H9 (cell line): ENCODE measurements around the gene CACNA2D4. TPM values are rescaled to one million over a fixed set of nuclear protein-coding genes. Genes with fewer than 3 reads are reported as not detected.

Source experiments
- DNase-seq: peaks from one replicate; pipeline ENCODE4 v3.0.0-alpha.2; 2017
- H2AFZ ChIP-seq: one replicate; pipeline ENCODE4 v1.6.1; 2013; ENCODE audit warnings: mild to moderate bottlenecking, low read length, control low read depth, moderate library complexity
- H2AK5ac ChIP-seq: 2 replicates; pipeline ENCODE4 v1.6.1; 2013; ENCODE audit warnings: low read length, control low read depth, mixed read lengths; ENCODE audit not compliant: insufficient read length
- H2BK120ac ChIP-seq: one replicate; pipeline ENCODE4 v1.6.1; 2013; ENCODE audit warnings: low read depth, mild to moderate bottlenecking, low read length, control low read depth, inconsistent platforms; ENCODE audit not compliant: poor library complexity, severe bottlenecking
- H2BK12ac ChIP-seq: 2 replicates; pipeline ENCODE4 v1.6.1; 2013; ENCODE audit warnings: low read length, control low read depth, mixed read lengths, low read depth; ENCODE audit not compliant: insufficient read length
- H2BK15ac ChIP-seq: 2 replicates; pipeline ENCODE4 v1.6.1; 2013; ENCODE audit warnings: low read depth, low read length, control low read depth
- H2BK20ac ChIP-seq: one replicate; pipeline ENCODE4 v1.6.1; 2013; ENCODE audit warnings: low read depth, mild to moderate bottlenecking, low read length, control low read depth, inconsistent platforms; ENCODE audit not compliant: poor library complexity, severe bottlenecking
- H2BK5ac ChIP-seq: 2 replicates; pipeline ENCODE4 v1.6.1; 2013; ENCODE audit warnings: low read length, control low read depth, mixed read lengths; ENCODE audit not compliant: insufficient read length
- H3K14ac ChIP-seq: 2 replicates; pipeline ENCODE4 v1.6.1; 2013; ENCODE audit warnings: low read length, control low read depth; ENCODE audit not compliant: insufficient read depth
- H3K18ac ChIP-seq: 2 replicates; pipeline ENCODE4 v1.6.1; 2013; ENCODE audit warnings: low read depth, mild to moderate bottlenecking, mixed read lengths, low read length, control low read depth; ENCODE audit not compliant: insufficient read length
- H3K23ac ChIP-seq: 2 replicates; pipeline ENCODE4 v1.6.1; 2013; ENCODE audit warnings: low read length, control low read depth, mixed read lengths, low read depth; ENCODE audit not compliant: insufficient read length
- H3K23me2 ChIP-seq: 2 replicates; pipeline ENCODE4 v1.6.1; 2013; ENCODE audit warnings: low read depth, mild to moderate bottlenecking, mixed read lengths, low read length, control low read depth; ENCODE audit not compliant: insufficient read length, poor library complexity, severe bottlenecking
- H3K27ac ChIP-seq: 2 replicates; pipeline ENCODE4 v1.5.1; 2013; ENCODE audit warnings: low read length, control low read depth, mixed read lengths, low read depth; ENCODE audit not compliant: insufficient read length
- H3K27me3 ChIP-seq: 2 replicates; pipeline ENCODE4 v1.6.1; 2013; ENCODE audit warnings: low read length, control low read depth, inconsistent platforms; ENCODE audit not compliant: insufficient read depth
- H3K4ac ChIP-seq: 2 replicates; pipeline ENCODE4 v1.6.1; 2013; ENCODE audit warnings: low read depth, mild to moderate bottlenecking, control low read depth, inconsistent platforms, low read length, moderate library complexity
- H3K4me1 ChIP-seq: 2 replicates; pipeline ENCODE4 v1.6.1; 2013; ENCODE audit warnings: low read length, control low read depth, inconsistent platforms; ENCODE audit not compliant: insufficient read depth
- H3K4me2 ChIP-seq: 2 replicates; pipeline ENCODE4 v1.6.1; 2013; ENCODE audit warnings: low read length, control low read depth, mixed read lengths; ENCODE audit not compliant: insufficient read length, insufficient read depth
- H3K56ac ChIP-seq: 2 replicates; pipeline ENCODE4 v1.6.1; 2013; ENCODE audit warnings: low read depth, mild to moderate bottlenecking, mixed read lengths, low read length, control low read depth; ENCODE audit not compliant: insufficient read length
- H3K79me1 ChIP-seq: 2 replicates; pipeline ENCODE4 v1.6.1; 2013; ENCODE audit warnings: low read depth, mild to moderate bottlenecking, moderate library complexity, low read length, control low read depth, inconsistent platforms; ENCODE audit not compliant: insufficient read depth, poor library complexity, severe bottlenecking
- H3K79me2 ChIP-seq: 2 replicates; pipeline ENCODE4 v1.6.1; 2013; ENCODE audit warnings: low read length, control low read depth, inconsistent platforms; ENCODE audit not compliant: insufficient read depth
- H3K9ac ChIP-seq: 2 replicates; pipeline ENCODE4 v1.6.1; 2013; ENCODE audit warnings: low read length, control low read depth, mixed read lengths; ENCODE audit not compliant: insufficient read length; ENCODE audit errors: extremely low read depth
- H3K9me3 ChIP-seq: one replicate; pipeline ENCODE4 v1.6.1; 2013; ENCODE audit warnings: low read depth, low read length, inconsistent platforms; ENCODE audit not compliant: control insufficient read depth
- H3T11ph ChIP-seq: one replicate; pipeline ENCODE4 v1.6.1; 2013; ENCODE audit warnings: mild to moderate bottlenecking, low read length, control low read depth, inconsistent platforms
- H4K20me1 ChIP-seq: one replicate; pipeline ENCODE4 v1.6.1; 2013; ENCODE audit not compliant: control insufficient read depth, insufficient read length, insufficient read depth
- H4K5ac ChIP-seq: 2 replicates; pipeline ENCODE4 v1.6.1; 2013; ENCODE audit warnings: low read depth, mild to moderate bottlenecking, mixed read lengths, low read length, control low read depth; ENCODE audit not compliant: insufficient read length
- H4K8ac ChIP-seq: replicated peaks from 2 replicates; pipeline ENCODE4 v1.6.1; 2013; ENCODE audit warnings: low read length, control low read depth, mixed read lengths, low read depth; ENCODE audit not compliant: insufficient read length
- H4K91ac ChIP-seq: 2 replicates; pipeline ENCODE4 v1.6.1; 2013; ENCODE audit warnings: low read depth, mild to moderate bottlenecking, moderate library complexity, mixed read lengths, low read length, control low read depth; ENCODE audit not compliant: insufficient read length
- H3K27ac Mint-ChIP-seq, 3 experiments: 2 replicates in 2 of 3; 3 replicates in 1 of 3; pipeline ENCODE4 v1.8.0; 2020 to 2021; ENCODE audit warnings: mixed read lengths in 3 of 3, mild to moderate bottlenecking in 1 of 3, moderate library complexity in 1 of 3
- H3K27me3 Mint-ChIP-seq: 2 replicates; pipeline ENCODE4 v1.8.0; 2021; ENCODE audit warnings: low read depth, mild to moderate bottlenecking, moderate library complexity, mixed read lengths
- H3K36me3 Mint-ChIP-seq, 3 experiments: 2 replicates in 2 of 3; 3 replicates in 1 of 3; pipeline ENCODE4 v1.8.0; 2020 to 2021; ENCODE audit warnings: low read depth in 3 of 3, mixed read lengths in 3 of 3; ENCODE audit not compliant: insufficient read depth in 1 of 3
- H3K4me1 Mint-ChIP-seq, 2 experiments: 2 replicates each; pipeline ENCODE4 v1.8.0; 2020; ENCODE audit warnings: mixed read lengths in 2 of 2
- H3K4me3 Mint-ChIP-seq, 2 experiments: 2 replicates in 1 of 2; 3 replicates in 1 of 2; pipeline ENCODE4 v1.8.0; 2020 to 2021; ENCODE audit warnings: mild to moderate bottlenecking in 2 of 2, mixed read lengths in 2 of 2, moderate library complexity in 1 of 2
- H3K9me3 Mint-ChIP-seq, 2 experiments: 2 replicates in 1 of 2; 3 replicates in 1 of 2; pipeline ENCODE4 v1.8.0; 2020; ENCODE audit warnings: mild to moderate bottlenecking in 2 of 2, mixed read lengths in 2 of 2, moderate library complexity in 1 of 2
- WGBS: extraction: QIAGEN DNeasy Blood & Tissue Kit; methylation state at CpG from one replicate; pipeline ENCODE4 v1.1.7; 2013; ENCODE audit warnings: missing lambda C conversion rate, low lambda C conversion rate, mixed read lengths; ENCODE audit not compliant: insufficient read length; ENCODE audit errors: extremely low coverage; 5-methylcytosine and 5-hydroxymethylcytosine counted together
- total RNA-seq: library from RNA; stranded (reverse); gene quantifications from 2 replicates; pipeline ENCODE4 v1.2.1, GENCODE V29; 2021
- TF ChIP-seq, protein P1 (sequence below): fragments of 200-600 bp; sonication (generic); conservative IDR thresholded peaks from 3 replicates; pipeline ENCODE4 v1.8.0; 2021; ENCODE audit warnings: antibody characterized with exemption, mild to moderate bottlenecking

Gene CACNA2D4
- total RNA-seq, 1 experiment from 2014 or later: 0.79 TPM

DNA sequence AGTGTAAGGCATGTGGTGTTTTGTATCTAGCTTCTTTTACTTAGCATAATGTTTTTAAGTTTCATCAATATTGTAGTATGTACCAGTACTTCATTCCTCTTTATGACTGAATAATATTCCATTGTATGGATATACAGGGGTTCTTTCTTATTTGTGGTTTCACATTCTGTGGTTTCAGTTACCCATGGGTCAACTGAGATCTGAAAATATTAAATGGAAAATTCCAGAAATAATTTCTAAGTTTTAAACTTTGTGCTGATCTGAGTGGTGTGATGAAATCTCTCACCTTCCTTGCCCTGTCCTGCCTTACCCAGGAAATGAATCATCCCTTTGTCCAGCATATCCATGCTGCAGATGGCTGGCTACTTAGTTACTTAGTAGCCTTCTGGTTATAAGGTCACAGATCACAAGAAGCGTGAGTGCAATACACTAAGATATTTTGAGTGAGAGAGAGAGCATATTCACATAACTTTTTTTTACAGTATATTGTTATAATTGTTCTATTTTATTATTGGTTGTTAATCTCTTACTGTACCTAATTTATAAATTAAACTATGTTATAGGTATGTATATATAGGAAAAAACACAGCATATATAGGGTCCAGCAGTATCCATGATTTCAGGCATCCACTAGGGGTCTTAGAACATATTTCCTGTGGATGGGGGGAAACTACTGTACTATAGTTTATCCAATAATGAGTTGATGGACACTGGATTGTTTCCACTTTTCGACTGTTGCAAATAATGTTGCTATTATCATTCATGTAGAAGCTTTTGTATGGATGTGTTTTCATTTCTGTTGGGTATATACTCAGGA, 157.7 kb downstream of the CACNA2D4 start:
- Histone ChIP-seq H4K8ac (no peak overlapping the region), H3K27me3 (no peaks in the 10 kb centered on the region), H2BK5ac (no peak overlapping the region), H4K5ac (no peak overlapping the region), H3K18ac (no peak overlapping the region), H3K4ac (no peak overlapping the region), H2BK20ac (no peak overlapping the region), H3K56ac (no peak overlapping the region), H2BK120ac (no peak overlapping the region), H3K23me2 (no peaks in the 10 kb centered on the region), H4K91ac (no peak overlapping the region), H3T11ph (no peak overlapping the region), H3K9me3 (no peaks in the 10 kb centered on the region), H2AK5ac (no peak overlapping the region), H4K20me1 (no peaks in the 10 kb centered on the region), H2BK12ac (no peak overlapping the region), H3K79me2 (peaks cover 3% of the 10 kb centered on the region; the same call in 1 of the 2 replicates), H2AFZ (no peak overlapping the region), H3K4me2 (no peak overlapping the region), H3K79me1 (no peaks in the 10 kb centered on the region), H3K27ac (no peak overlapping the region), H3K23ac (no peak overlapping the region), H3K4me1 (no peaks in the 10 kb centered on the region), H3K9ac (no peak overlapping the region), H2BK15ac (no peak overlapping the region), H3K14ac (no peak overlapping the region)
- H3K4me3 Mint-ChIP-seq: no peak overlapping the region
- no peaks in the 10 kb centered on the region for H3K27me3 Mint-ChIP-seq
- DNase-seq: no peak
- TF ChIP-seq, protein P1, sequence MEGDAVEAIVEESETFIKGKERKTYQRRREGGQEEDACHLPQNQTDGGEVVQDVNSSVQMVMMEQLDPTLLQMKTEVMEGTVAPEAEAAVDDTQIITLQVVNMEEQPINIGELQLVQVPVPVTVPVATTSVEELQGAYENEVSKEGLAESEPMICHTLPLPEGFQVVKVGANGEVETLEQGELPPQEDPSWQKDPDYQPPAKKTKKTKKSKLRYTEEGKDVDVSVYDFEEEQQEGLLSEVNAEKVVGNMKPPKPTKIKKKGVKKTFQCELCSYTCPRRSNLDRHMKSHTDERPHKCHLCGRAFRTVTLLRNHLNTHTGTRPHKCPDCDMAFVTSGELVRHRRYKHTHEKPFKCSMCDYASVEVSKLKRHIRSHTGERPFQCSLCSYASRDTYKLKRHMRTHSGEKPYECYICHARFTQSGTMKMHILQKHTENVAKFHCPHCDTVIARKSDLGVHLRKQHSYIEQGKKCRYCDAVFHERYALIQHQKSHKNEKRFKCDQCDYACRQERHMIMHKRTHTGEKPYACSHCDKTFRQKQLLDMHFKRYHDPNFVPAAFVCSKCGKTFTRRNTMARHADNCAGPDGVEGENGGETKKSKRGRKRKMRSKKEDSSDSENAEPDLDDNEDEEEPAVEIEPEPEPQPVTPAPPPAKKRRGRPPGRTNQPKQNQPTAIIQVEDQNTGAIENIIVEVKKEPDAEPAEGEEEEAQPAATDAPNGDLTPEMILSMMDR: peak; percentile 24; the same call in 1 of the 3 replicates
- H3K27ac Mint-ChIP-seq: no peak overlapping the region; a peak in 1 of 7 replicates
- peaks cover 12 to 21% of the 10 kb centered on the region in 2 experiments for H3K4me1 Mint-ChIP-seq
- peaks cover 5 to 17% (median 6%) of the 10 kb centered on the region in 3 experiments; a peak in 4 of 7 replicates for H3K36me3 Mint-ChIP-seq
- WGBS: no CpG with 5 or more reads among the region's 2 CpGs
- H3K9me3 Mint-ChIP-seq: no peaks in the 10 kb centered on the region
